GM19397 (cell line): ENCODE measurements around the gene ENG.

ENCODE experiments used
- ATAC-seq: cut with Tn5 transposase; IDR thresholded peaks from one replicate; pipeline ENCODE4 v1.9.1; 2021; ENCODE audit warnings: mild to moderate bottlenecking, moderate library complexity; ENCODE audit not compliant: unreplicated experiment

ENG gene

GRCh38 chr9:127815512-127816361, 38.7 kb downstream of the ENG start:
- no peak for ATAC-seq

- no peak for ATAC-seq
These were observed 39.6 kb downstream of the ENG start for GRCh38 chr9:127814619-127815511.

- no peak for ATAC-seq
These were observed 40.7 kb downstream of the ENG start for GRCh38 chr9:127813686-127814226.

DNA sequence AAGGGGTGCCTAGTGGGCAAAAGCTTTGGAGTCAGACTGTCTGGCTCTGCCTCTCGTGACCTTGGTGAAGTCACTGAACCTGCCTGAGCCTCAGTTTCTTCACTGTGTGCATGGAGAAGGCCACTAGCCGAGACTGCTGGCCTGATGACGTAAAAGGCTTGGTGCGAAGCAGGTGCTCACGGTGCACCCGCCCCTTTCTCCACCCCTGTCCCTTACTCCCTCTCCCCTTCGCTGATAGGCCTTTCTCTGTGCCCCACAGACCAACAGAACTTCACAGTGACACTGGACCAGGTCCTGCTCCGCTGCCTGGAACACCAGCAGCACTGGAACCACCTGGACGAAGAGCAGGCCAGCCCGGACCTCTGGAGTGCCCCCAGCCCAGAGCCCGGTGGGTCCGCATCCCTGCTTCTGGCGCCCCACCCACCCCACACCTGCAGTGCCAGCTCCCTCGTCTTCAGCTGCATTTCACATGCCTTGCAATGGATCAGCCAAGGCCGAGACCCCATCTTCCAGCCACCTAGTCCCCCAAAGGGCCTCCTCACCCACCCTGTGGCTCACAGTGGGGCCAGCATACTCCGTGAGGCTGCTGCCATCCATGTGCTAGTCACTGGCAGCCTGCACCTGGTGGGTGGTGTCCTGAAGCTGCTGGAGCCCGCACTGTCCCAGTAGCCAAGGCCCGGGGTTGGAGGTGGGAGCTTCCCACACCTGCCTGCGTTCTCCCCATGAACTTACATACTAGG, 41.4 kb downstream of the ENG start:
- ATAC-seq, result no peak

DNA sequence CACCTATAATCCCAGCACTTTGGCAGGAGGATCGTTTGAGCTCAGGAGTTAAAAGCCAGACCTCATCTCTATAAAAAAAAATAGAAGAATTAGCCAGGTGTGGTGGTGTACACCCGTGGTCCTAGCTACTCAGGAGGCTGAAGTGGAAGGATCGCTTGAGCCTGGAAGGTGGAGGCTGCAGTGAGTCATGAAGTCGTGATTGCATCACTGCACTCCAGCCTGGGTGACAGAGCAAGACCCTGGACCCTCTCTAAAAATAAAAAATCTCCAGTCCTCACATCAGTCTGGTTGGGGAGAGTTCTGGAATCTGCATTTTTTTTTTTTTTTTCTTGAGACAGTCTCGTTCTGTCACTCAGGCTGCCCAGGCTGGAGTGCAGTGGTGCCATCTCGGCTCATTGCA, 42.4 kb downstream of the ENG start:
- ATAC-seq, result no peak

GRCh38 chr9:127810378-127811187, 43.9 kb downstream of the ENG start:
- ATAC-seq, result no peak

GRCh38 chr9:127809540-127810377, 44.7 kb downstream of the ENG start:
- ATAC-seq, result no peak

DNA sequence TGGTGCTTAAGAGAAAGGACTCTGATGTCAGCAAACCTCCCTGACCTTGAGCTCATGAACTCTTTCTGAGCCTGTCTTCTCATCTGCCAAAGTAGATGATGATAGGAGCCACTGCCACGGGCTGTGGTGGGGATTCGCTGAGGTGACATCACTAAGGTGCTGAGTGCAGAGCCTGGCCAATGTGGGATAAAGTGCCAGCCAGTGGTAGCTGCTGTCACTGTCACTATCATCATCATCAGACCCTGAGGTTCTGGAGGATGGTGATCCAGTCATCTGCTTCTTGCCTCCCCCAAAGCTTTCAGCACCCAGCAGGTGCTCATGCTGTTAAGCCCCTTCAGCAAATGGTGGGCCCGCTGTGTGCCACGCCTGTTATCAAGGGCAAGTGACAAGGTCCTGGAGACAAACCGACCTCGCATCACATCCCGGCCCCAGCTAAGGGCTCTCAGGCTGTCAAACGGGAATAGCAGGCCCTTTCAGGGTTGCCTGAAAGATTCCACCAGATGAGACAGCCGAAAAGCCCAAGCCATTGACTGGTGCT, 45.4 kb downstream of the ENG start:
- no peak for ATAC-seq

DNA sequence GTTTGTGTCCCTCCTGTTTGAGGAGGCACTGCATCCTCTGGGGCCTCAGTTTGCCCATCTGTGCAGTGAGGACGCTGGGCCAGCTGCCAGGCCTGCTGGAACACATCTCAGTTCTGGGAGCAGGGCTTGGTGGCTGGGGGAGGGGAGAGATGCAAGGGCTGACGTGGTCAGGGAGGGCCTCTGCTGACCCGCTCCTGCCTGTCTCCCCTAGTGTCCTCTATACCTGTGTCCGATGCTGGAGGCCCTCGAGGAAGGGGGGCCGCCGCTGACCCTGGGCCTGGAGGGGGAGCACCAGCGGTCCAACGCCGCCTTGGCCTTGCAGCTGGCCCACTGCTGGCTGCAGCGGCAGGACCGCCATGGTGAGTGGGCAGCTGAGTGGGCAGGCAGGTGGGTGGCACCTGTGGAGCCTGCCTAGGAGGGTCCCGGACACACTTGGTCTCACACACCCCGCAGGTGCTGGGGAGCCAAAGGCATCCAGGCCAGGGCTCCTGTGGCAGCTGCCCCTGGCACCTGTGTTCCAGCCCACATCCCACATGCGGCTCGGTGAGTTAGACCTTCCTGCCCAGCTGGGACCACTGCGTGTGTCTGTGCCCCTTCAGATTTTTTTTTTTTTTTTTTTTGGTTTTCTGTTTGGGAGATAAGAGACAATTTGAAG, 46.0 kb downstream of the ENG start:
- ATAC-seq, result no peak

- ATAC-seq, result no peak
These were observed 47.6 kb downstream of the ENG start for GRCh38 chr9:127806871-127807270.

GRCh38 chr9:127805620-127806019, 48.8 kb downstream of the ENG start:
- ATAC-seq, result no peak

- no peak for ATAC-seq
These were observed 50.7 kb downstream of the ENG start for GRCh38 chr9:127803507-127804352.

GRCh38 chr9:127802576-127803443, 51.6 kb downstream of the ENG start, which contains the start of gene FPGS:
Gene FPGS, plus strand, starts transcription at chr9:127802882. Its CDS starts 43 bp downstream, at chr9:127802925.
- peak; percentile 76 for ATAC-seq

DNA sequence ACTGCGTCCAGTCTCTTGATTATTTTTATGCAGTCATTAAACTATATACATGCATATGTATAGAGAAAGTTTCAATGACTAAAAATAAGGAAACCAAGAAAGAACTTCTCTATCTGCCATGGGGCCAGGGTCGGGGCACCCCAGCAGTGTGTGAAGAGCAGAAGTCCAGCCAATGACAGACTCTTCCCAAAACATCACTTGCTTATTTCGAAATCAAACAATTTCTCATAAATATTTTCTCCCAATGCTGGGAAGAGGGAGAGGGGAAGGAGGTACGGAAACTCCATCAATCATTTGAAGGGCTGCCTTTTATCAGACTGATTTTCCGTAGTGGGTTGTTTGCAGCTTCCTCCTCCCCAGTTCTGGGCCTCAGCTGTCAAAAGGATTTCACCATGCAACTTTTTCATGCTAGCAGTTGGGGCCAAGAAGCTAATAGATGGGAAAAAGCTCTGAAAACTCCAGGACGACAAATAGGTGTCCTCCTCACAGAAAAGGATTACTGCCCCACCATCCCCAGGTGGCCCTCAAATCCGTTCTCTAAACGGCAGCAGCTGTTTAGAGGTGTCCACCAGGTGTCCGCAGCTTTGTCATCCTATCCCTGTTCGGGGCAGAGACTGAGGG, 52.4 kb downstream of the ENG start:
- ATAC-seq, result no peak

GRCh38 chr9:127796852-127797370, 57.5 kb downstream of the ENG start:
- ATAC-seq, result no peak
